Measurements from ENCODE around the gene SLC7A7. TPM values are rescaled to one million over a fixed set of nuclear protein-coding genes. Genes with fewer than 3 reads are reported as not detected.

Gene SLC7A7
- total and polyA plus RNA-seq, 10 of the 15 experiments (the other 5 are each of a cell fraction or from before 2014, with no cell fraction given), result 27.8 to 79.2 (median 50.8) TPM

- H3K27me3 ChIP-seq (replicated peaks in 1 of 2; ENCODE audit: control insufficient read depth in 2 of 2, insufficient read depth in 2 of 2, low read length in 1 of 2), result no peaks in the 10 kb centered on the region
- ChIA-PET CTCF (interaction anchor here (1.4 kb wide), 1 partner anchor 10 kb away, joined by 5 read pairs; no protein-coding TSS in a partner anchor), POLR2A (interaction anchor here (0.6 to 1.0 kb wide), 2 partner anchors 150 to 200 kb away, joined by 3 to 8 read pairs; no protein-coding TSS in a partner anchor), SMC1A (ENCODE audit: uncharacterized antibody, unreplicated experiment) (interaction anchor here (1.4 kb wide), 1 partner anchor 10 kb away, joined by 4 read pairs; no protein-coding TSS in a partner anchor), RAD21 (ENCODE audit: unreplicated experiment) (no interaction called here)
- H3K36me3 ChIP-seq (ENCODE audit: control insufficient read depth in 2 of 2, insufficient read depth in 2 of 2, low read length in 1 of 2), result no peaks in the 10 kb centered on the region
- FAIRE-seq, result no peak
- no peak for ATAC-seq
- intact Hi-C loops (cut with micrococcal nuclease; ENCODE audit: unreplicated experiment), result no loop called here
- TF ChIP-seq SPI1 (IDR thresholded peaks at IDR 0.05; ENCODE audit: borderline replicate concordance, insufficient read depth, low read depth, low read length) (peak; percentile 43; the same call in 1 of the 2 replicates), RAD51 (IDR thresholded peaks at IDR 0.05) (no peak), KLF5 (IDR thresholded peaks at IDR 0.05; ENCODE audit: partially characterized antibody) (no peak)
- no peak overlapping the region for H2AFZ ChIP-seq (ENCODE audit: control insufficient read depth, low read depth, low read length)
- no peak overlapping the region for H3K4me3 ChIP-seq
- in situ Hi-C loops (cut with MboI), result no loop called here
- no peaks in the 10 kb centered on the region for H4K20me1 ChIP-seq (ENCODE audit: control insufficient read depth, insufficient read depth)
- no peak overlapping the region for H3K27ac ChIP-seq (ENCODE audit: control insufficient read depth, insufficient read depth)
- no peak for DNase-seq (ENCODE audit: low read depth, low spot score)
- H3K9ac ChIP-seq (ENCODE audit: control insufficient read depth, insufficient read depth, low read length), result no peak overlapping the region
- no peaks in the 10 kb centered on the region for H3K79me2 ChIP-seq (ENCODE audit: control insufficient read depth, insufficient read depth, low read length)
- 55% methylated on average over 3 of the region's 3 CpGs for WGBS (ENCODE audit: insufficient coverage, insufficient replicate concordance, low lambda C conversion rate, missing lambda C conversion rate)
- no TSS peak for BruUV-seq (replicated peaks)
- no peak overlapping the region for H3K4me2 ChIP-seq (ENCODE audit: control insufficient read depth, insufficient read depth)
- no peaks in the 10 kb centered on the region for H3K9me3 ChIP-seq (replicated peaks; ENCODE audit: control insufficient read depth, insufficient read depth, low read length)
- H3K4me1 ChIP-seq (ENCODE audit: control insufficient read depth, insufficient read depth, low read length), result peaks cover 8% of the 10 kb centered on the region
Observed at GRCh38 chr14:22740020-22740419, 75.2 kb downstream of the SLC7A7 start.

GRCh38 chr14:22739423-22739822 lies 75.8 kb downstream of the SLC7A7 start:
- Histone ChIP-seq H3K27me3 (replicated peaks in 1 of 2; ENCODE audit: control insufficient read depth in 2 of 2, insufficient read depth in 2 of 2, low read length in 1 of 2) (no peaks in the 10 kb centered on the region), H3K4me2 (ENCODE audit: control insufficient read depth, insufficient read depth) (no peak overlapping the region), H2AFZ (ENCODE audit: control insufficient read depth, low read depth, low read length) (no peak overlapping the region), H3K27ac (ENCODE audit: control insufficient read depth, insufficient read depth) (no peak overlapping the region), H3K4me1 (ENCODE audit: control insufficient read depth, insufficient read depth, low read length) (peaks cover 8% of the 10 kb centered on the region), H4K20me1 (ENCODE audit: control insufficient read depth, insufficient read depth) (no peaks in the 10 kb centered on the region), H3K79me2 (ENCODE audit: control insufficient read depth, insufficient read depth, low read length) (no peaks in the 10 kb centered on the region), H3K9ac (ENCODE audit: control insufficient read depth, insufficient read depth, low read length) (no peak overlapping the region), H3K36me3 (ENCODE audit: control insufficient read depth in 2 of 2, insufficient read depth in 2 of 2, low read length in 1 of 2) (no peaks in the 10 kb centered on the region), H3K9me3 (replicated peaks; ENCODE audit: control insufficient read depth, insufficient read depth, low read length) (no peaks in the 10 kb centered on the region), H3K4me3 (no peak overlapping the region)
- SMC1A ChIA-PET (ENCODE audit: uncharacterized antibody, unreplicated experiment), result interaction anchor here (1.4 kb wide), 1 partner anchor 11 kb away, joined by 4 read pairs; no protein-coding TSS in a partner anchor
- CTCF ChIA-PET, result interaction anchor here (1.4 to 1.5 kb wide), 2 partner anchors 10 to 81 kb away, joined by 5 read pairs; no protein-coding TSS in a partner anchor
- ATAC-seq (no peak), DNase-seq (ENCODE audit: low read depth, low spot score) (no peak), FAIRE-seq (no peak)
- 48% methylated on average over 1 of the region's 1 CpG for WGBS (ENCODE audit: insufficient coverage, insufficient replicate concordance, low lambda C conversion rate, missing lambda C conversion rate)
- POLR2A ChIA-PET, result interaction anchor here (1.0 kb wide), 1 partner anchor 149 kb away, joined by 8 read pairs; no protein-coding TSS in a partner anchor
- in situ Hi-C loops (cut with MboI) (no loop called here), intact Hi-C loops (cut with micrococcal nuclease; ENCODE audit: unreplicated experiment) (no loop called here)
- no TSS peak for BruUV-seq (replicated peaks)
- TF ChIP-seq FOXM1 (IDR thresholded peaks at IDR 0.05; ENCODE audit: low read depth, low read length) (no peak), CBX3 (IDR thresholded peaks at IDR 0.05; ENCODE audit: borderline replicate concordance, low read depth) (no peak), IKZF1 (conservative IDR thresholded peaks at IDR 0.05) (no peak), HDAC2 (IDR thresholded peaks at IDR 0.05) (no peak), BMI1 (IDR thresholded peaks at IDR 0.05; ENCODE audit: borderline replicate concordance) (no peak), CEBPB (IDR thresholded peaks at IDR 0.05; ENCODE audit: borderline replicate concordance in 1 of 2, low read depth in 2 of 2, low read length in 2 of 2) (no peak), NFXL1 (IDR thresholded peaks at IDR 0.05; ENCODE audit: borderline replicate concordance) (no peak), POLR2AphosphoS5 (IDR thresholded peaks at IDR 0.05; ENCODE audit: low read length) (no peak), RAD51 (IDR thresholded peaks at IDR 0.05) (no peak), IRF3 (IDR thresholded peaks at IDR 0.05) (no peak)
- RAD21 ChIA-PET (ENCODE audit: unreplicated experiment), result no interaction called here

Data from GM12878 (cell line).